Measurements from ENCODE around the gene DEDD2. TPM values are rescaled to one million over a fixed set of nuclear protein-coding genes. Genes with fewer than 3 reads are reported as not detected.

DEDD2 gene
- polyA plus RNA-seq, 1 donor from 2014 or later: 69.9 TPM

GRCh38 chr19:42153672-42154433 lies 63.6 kb downstream of the DEDD2 start:
- H3K36me3 ChIP-seq (ENCODE audit: insufficient read depth, low read length): peaks cover 4% of the 10 kb centered on the region
- no peak overlapping the region for H2AFZ ChIP-seq (ENCODE audit: low read depth, low read length)
- no peaks in the 10 kb centered on the region for H3F3A ChIP-seq (ENCODE audit: insufficient read depth, low read length, poor library complexity, severe bottlenecking)
- peak overlapping the region; percentile 49 for H3K9ac ChIP-seq (ENCODE audit: low read length)
- no peaks in the 10 kb centered on the region for H4K20me1 ChIP-seq (ENCODE audit: insufficient read depth)
- no peaks in the 10 kb centered on the region for H3K27me3 ChIP-seq (ENCODE audit: insufficient read depth, low read depth, low read length)
- H3K27ac ChIP-seq (ENCODE audit: low read length): peak overlapping the region; percentile 75
- no peaks in the 10 kb centered on the region for H3K9me3 ChIP-seq (ENCODE audit: low read length)
- H3K4me3 ChIP-seq (ENCODE audit: low read length): peak overlapping the region; percentile 43
- H3K4me2 ChIP-seq (ENCODE audit: low read length): no peak overlapping the region
- H3K79me2 ChIP-seq (replicated peaks; ENCODE audit: insufficient read depth, low read length): no peaks in the 10 kb centered on the region
- H3K9me2 ChIP-seq (ENCODE audit: insufficient read depth, low read length): no peaks in the 10 kb centered on the region
- no peak for TF ChIP-seq EP300 (conservative IDR thresholded peaks at IDR 0.05; ENCODE audit: poor library complexity, severe bottlenecking)
- no peak for TF ChIP-seq REST (IDR thresholded peaks at IDR 0.05; ENCODE audit: borderline replicate concordance)
- TF ChIP-seq, protein P1, sequence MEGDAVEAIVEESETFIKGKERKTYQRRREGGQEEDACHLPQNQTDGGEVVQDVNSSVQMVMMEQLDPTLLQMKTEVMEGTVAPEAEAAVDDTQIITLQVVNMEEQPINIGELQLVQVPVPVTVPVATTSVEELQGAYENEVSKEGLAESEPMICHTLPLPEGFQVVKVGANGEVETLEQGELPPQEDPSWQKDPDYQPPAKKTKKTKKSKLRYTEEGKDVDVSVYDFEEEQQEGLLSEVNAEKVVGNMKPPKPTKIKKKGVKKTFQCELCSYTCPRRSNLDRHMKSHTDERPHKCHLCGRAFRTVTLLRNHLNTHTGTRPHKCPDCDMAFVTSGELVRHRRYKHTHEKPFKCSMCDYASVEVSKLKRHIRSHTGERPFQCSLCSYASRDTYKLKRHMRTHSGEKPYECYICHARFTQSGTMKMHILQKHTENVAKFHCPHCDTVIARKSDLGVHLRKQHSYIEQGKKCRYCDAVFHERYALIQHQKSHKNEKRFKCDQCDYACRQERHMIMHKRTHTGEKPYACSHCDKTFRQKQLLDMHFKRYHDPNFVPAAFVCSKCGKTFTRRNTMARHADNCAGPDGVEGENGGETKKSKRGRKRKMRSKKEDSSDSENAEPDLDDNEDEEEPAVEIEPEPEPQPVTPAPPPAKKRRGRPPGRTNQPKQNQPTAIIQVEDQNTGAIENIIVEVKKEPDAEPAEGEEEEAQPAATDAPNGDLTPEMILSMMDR (IDR thresholded peaks at IDR 0.05; ENCODE audit: poor library complexity, severe bottlenecking): no peak
- no peak for TF ChIP-seq SMC3 (conservative IDR thresholded peaks at IDR 0.05; ENCODE audit: poor library complexity)
- no peak for TF ChIP-seq POLR2AphosphoS5 (IDR thresholded peaks at IDR 0.05)

DNA sequence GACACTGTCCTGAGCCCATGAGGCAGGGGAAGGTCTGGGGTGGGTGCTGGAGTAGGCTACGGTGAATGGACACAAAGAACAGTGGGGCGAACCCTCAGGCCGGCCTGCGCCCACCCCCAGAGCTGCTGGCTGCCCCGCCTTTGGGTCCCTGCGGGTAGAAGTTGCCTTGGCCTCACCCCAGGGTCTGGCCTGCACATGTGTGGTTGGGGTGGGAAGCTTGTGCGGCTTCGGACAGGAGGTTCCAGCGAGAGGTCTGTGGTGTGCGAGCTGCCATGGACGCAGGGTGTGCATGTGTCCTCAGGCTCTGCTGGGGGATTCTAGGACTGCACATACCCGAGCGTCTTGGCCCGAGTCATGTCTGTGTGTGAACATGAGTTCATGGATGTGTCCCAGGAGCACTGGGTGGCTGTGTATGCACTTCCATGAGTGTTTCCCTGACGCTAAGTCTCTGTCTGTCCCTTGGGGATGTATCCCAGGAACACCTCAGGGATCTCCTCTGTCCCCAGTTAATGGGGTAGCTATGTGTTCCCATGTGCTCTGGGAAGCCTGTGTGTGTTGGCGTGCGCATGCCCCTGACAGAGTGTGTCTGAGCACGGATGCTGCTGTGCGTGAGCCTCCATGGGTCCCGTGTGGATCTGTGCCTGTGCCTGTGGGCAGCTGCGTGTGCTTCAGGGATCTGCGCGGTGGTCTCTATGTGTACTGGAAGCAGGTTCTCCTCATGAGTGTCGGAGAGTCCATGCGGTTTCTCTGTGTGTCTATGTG lies 64.4 kb downstream of the DEDD2 start:
- Histone ChIP-seq H3K4me2 (ENCODE audit: low read length) (no peak overlapping the region), H3K27me3 (ENCODE audit: insufficient read depth, low read depth, low read length) (no peaks in the 10 kb centered on the region), H3K27ac (ENCODE audit: low read length) (peak overlapping the region; percentile 75), H2AFZ (ENCODE audit: low read depth, low read length) (no peak overlapping the region), H3K4me3 (ENCODE audit: low read length) (peak overlapping the region; percentile 39), H3K36me3 (ENCODE audit: insufficient read depth, low read length) (peaks cover 4% of the 10 kb centered on the region), H3F3A (ENCODE audit: insufficient read depth, low read length, poor library complexity, severe bottlenecking) (no peaks in the 10 kb centered on the region), H3K9ac (ENCODE audit: low read length) (peak overlapping the region; percentile 41), H4K20me1 (ENCODE audit: insufficient read depth) (no peaks in the 10 kb centered on the region), H3K9me3 (ENCODE audit: low read length) (no peaks in the 10 kb centered on the region), H3K9me2 (ENCODE audit: insufficient read depth, low read length) (no peaks in the 10 kb centered on the region), H3K79me2 (replicated peaks; ENCODE audit: insufficient read depth, low read length) (no peaks in the 10 kb centered on the region)
- TF ChIP-seq, protein P1 (IDR thresholded peaks at IDR 0.05; ENCODE audit: poor library complexity, severe bottlenecking): no peak
- no peak for TF ChIP-seq EZH2 (IDR thresholded peaks at IDR 0.05; ENCODE audit: borderline replicate concordance, insufficient read depth, low read length, poor library complexity, severe bottlenecking)
- TF ChIP-seq EP300 (conservative IDR thresholded peaks at IDR 0.05; ENCODE audit: poor library complexity, severe bottlenecking): no peak
- TF ChIP-seq SMC3 (conservative IDR thresholded peaks at IDR 0.05; ENCODE audit: poor library complexity): no peak
- TF ChIP-seq MXI1 (conservative IDR thresholded peaks at IDR 0.05; ENCODE audit: poor library complexity, severe bottlenecking): no peak
- no peak for TF ChIP-seq POLR2AphosphoS5 (IDR thresholded peaks at IDR 0.05)
- no peak for TF ChIP-seq TAF1 (IDR thresholded peaks at IDR 0.05; ENCODE audit: low read depth)
- no peak for TF ChIP-seq REST (IDR thresholded peaks at IDR 0.05; ENCODE audit: borderline replicate concordance)
- TF ChIP-seq RAD21 (conservative IDR thresholded peaks at IDR 0.05): no peak
